GM12872 (cell line): ENCODE results near the gene MINK1.

Source experiments
- CTCF ChIP-seq: IDR thresholded peaks from 3 replicates; pipeline ENCODE4 v1.5.1; 2011; ENCODE audit warnings: low read depth, mild to moderate bottlenecking, low read length, moderate library complexity; ENCODE audit not compliant: insufficient read depth

MINK1 gene

GRCh38 chr17:4852567-4853207 is 19.5 kb downstream of the MINK1 start:
- no peak for TF ChIP-seq CTCF

DNA sequence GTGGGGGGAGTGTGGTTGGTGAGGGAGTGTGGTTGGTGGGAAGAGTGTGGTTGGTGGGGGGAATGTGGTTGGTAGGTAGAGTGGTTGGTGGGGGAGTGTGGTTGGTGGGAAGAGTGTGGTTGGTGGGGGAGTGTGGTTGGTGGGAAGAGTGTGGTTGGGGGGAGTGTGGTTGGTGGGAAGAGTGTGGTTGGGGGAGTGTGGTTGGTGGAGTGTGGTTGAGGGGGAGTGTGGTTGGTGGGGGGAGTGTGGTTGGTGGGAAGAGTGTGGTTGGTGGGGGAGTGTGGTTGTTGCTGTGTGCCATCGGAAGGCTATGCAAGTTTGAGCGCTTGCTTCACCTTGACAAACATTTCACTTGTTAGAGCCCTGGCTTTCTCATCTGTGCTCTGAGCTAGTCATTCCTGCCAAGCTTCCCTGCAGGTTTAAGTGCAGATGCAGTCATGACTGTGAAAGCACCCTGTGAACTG is 20.1 kb downstream of the MINK1 start:
- TF ChIP-seq CTCF = no peak

- TF ChIP-seq CTCF = no peak
These were observed 21.1 kb downstream of the MINK1 start for GRCh38 chr17:4854111-4854681.

DNA sequence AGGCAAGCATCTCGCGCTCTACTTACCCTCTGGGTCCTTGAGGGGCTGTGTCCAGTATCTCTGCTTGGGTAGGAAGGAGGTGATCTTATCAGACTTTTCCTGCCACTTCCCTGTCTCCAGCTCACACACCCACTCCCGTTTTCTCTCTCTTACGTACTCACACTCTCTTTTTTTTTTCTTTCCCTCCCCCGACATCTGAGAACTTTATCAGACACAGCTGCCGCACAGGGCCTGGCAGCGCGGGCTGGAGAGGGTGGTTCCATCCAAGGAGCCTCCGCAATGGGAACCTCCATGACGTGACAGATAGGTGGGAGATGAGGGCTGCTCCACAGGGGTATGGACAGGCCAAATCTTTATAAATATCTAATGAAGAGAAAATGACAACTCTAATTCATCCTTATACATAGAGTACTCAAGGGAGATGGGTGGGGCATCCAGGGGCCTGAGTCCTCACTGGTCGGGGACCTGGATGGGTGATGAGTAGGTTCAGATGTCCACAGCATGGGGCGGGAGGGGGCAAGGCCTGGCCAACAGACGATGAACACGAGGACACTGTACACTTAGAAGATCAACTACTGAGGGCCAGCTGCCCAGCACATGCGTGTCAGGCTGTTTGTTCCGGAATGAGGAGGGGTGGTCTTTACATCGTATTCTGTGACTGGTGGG is 23.3 kb downstream of the MINK1 start:
- TF ChIP-seq CTCF = no peak

- TF ChIP-seq CTCF = no peak
These were observed 23.8 kb downstream of the MINK1 start for GRCh38 chr17:4856937-4857314.

DNA sequence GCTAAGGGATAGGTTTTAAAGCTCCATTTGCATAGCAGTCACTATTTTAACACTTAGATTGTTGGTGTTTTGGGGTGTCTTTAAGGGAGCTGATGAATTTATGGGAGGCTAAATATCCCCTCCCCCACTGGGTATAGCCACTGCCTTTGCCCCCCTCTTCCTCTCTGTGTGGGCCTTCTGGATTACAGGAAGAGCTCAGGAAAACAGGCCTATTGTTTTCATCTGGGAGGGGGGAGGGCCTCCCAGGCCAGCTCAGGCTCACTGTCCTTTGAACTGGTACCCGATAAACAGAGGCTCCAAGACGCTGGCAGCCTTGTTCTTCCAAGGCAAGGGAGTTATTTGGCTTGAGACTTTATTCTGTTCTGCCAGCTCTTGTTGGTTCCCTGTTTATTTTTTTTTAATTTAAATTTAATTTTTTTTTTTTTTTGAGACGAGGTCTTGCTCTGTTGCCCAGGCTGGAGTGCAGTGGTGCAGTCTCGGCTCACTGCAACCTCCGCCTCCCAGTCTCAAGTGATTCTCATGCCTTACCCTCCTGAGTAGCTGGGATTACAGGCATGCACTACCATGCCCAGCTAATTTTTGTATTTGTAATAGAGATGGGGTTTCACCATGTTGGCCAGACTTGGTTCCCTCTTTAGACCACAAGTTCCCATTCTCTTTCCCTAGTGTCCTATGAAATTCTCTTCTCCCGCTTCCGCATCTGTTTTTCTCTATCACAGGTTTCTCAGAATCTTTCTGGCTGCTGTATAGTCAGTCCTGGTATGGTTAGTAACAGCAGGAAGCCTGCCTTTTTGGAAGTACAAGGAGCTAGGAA is 25.1 kb downstream of the MINK1 start:
- no peak for TF ChIP-seq CTCF

DNA sequence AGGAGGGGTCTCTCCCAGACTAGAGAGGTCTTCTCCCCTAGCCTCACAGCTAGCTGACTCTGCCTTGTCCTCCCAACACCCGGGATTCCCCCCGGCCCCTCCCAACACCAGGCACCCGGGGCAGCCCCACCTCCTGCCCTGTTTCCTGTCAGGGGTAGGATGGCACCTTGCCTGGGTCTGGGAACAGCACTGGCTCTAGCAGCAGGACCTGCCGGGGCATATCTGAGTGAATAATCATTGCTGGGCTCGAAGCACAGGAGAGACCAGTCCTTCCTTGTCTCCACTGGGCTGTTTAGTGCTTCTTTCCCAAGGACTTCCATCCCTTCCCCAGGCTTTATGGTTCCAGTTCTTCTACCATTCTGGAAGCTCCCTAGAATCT is 25.7 kb downstream of the MINK1 start:
- TF ChIP-seq CTCF = no peak
